Adrenal gland (tissue), 5 donors: ENCODE results near the gene SYNPO2.

ENCODE experiments used
- CTCF ChIP-seq, 6 experiments: fragments of 450-650 bp in 4 of 6; fragments of 200-600 bp in 2 of 6; sonication (generic) in 1 of 6; IDR thresholded peaks; 1 replicate in 5 of 6; 2 replicates in 1 of 6; pipeline versions ENCODE4 v1.5.1 to v1.8.0; 2016 to 2021; ENCODE audit warnings: antibody characterized with exemption in 6 of 6, mild to moderate bottlenecking in 2 of 6, moderate library complexity in 1 of 6
- POLR2A ChIP-seq, 2 donors: fragments of 450-650 bp; IDR thresholded peaks; one replicate each; pipeline ENCODE4 v1.6.1; 2017; ENCODE audit warnings: antibody characterized with exemption in 2 of 2, mild to moderate bottlenecking in 2 of 2, moderate library complexity in 1 of 2
- donor health status: DM: no; HTN: no; CAD: no.

GRCh38 chr4:118858779-118859178 is 29.9 kb upstream of the SYNPO2 start:
- no peak for TF ChIP-seq CTCF (IDR thresholded peaks at IDR 0.05)
- no peak for TF ChIP-seq POLR2A (IDR thresholded peaks at IDR 0.05)
